CD14-positive monocyte (primary cell): ENCODE results near the gene CENPB. TPM values are rescaled to one million over a fixed set of nuclear protein-coding genes. Genes with fewer than 3 reads are reported as not detected.

Experiments used
- DNase-seq, 3 donors: peaks; one replicate each; pipeline ENCODE4 v3.0.0-alpha.2; 2011 to 2022
- H2AFZ ChIP-seq: 2 replicates; pipeline ENCODE4 v1.6.0; 2012; ENCODE audit warnings: mild to moderate bottlenecking, low read depth, low read length, inconsistent platforms; ENCODE audit not compliant: insufficient read depth, poor library complexity, severe bottlenecking
- H3K27ac ChIP-seq, 2 donors: 1 replicate in 1 of 2; 2 replicates in 1 of 2; pipeline ENCODE4 v1.5.1; 2012 to 2013; ENCODE audit warnings: low read length in 2 of 2, control low read depth in 1 of 2, inconsistent platforms in 1 of 2, low read depth in 1 of 2, mild to moderate bottlenecking in 1 of 2
- H3K27me3 ChIP-seq, 2 donors: one replicate each; pipeline versions ENCODE4 v1.6.0 to v1.6.1; 2011 to 2013; ENCODE audit warnings: low read length in 2 of 2; ENCODE audit not compliant: control insufficient read depth in 2 of 2, insufficient read depth in 2 of 2
- H3K36me3 ChIP-seq, 2 donors: replicated peaks in 1 of 2; 1 replicate in 1 of 2; 2 replicates in 1 of 2; pipeline versions ENCODE4 v1.5.1 to v1.6.1; 2012 to 2013; ENCODE audit warnings: low read length in 2 of 2, control low read depth in 1 of 2, inconsistent platforms in 1 of 2, mild to moderate bottlenecking in 1 of 2; ENCODE audit not compliant: insufficient read depth in 2 of 2, control insufficient read depth in 1 of 2
- H3K4me1 ChIP-seq, 2 donors: 1 replicate in 1 of 2; 2 replicates in 1 of 2; pipeline versions ENCODE4 v1.5.1 to v1.6.1; 2012 to 2013; ENCODE audit warnings: low read length in 2 of 2, control low read depth in 1 of 2, inconsistent platforms in 1 of 2, mild to moderate bottlenecking in 1 of 2, moderate library complexity in 1 of 2; ENCODE audit not compliant: insufficient read depth in 2 of 2, control insufficient read depth in 1 of 2
- H3K4me2 ChIP-seq: replicated peaks from 2 replicates; pipeline ENCODE3; 2012; ENCODE audit warnings: low read length, moderate library complexity, mild to moderate bottlenecking; ENCODE audit not compliant: poor library complexity, severe bottlenecking; ENCODE audit errors: extremely low read depth
- H3K4me3 ChIP-seq, 3 experiments: fragments of 200-600 bp in 1 of 3; sonication (generic) in 1 of 3; replicated peaks in 1 of 3; 1 replicate in 2 of 3; 2 replicates in 1 of 3; pipeline ENCODE4 v1.5.1; 2011 to 2013; ENCODE audit warnings: low read length in 3 of 3, mild to moderate bottlenecking in 3 of 3, control low read depth in 2 of 3, low read depth in 2 of 3, inconsistent platforms in 1 of 3, moderate library complexity in 1 of 3
- H3K79me2 ChIP-seq: 2 replicates; pipeline ENCODE4 v1.6.0; 2012; ENCODE audit warnings: mild to moderate bottlenecking, control low read depth, inconsistent platforms, low read length, moderate library complexity; ENCODE audit not compliant: insufficient read depth
- H3K9ac ChIP-seq: 2 replicates; pipeline ENCODE4 v1.6.0; 2017; ENCODE audit warnings: low read length, mild to moderate bottlenecking; ENCODE audit not compliant: insufficient read depth, poor library complexity, severe bottlenecking
- H3K9me3 ChIP-seq, 2 donors: replicated peaks in 1 of 2; 1 replicate in 1 of 2; 2 replicates in 1 of 2; pipeline versions ENCODE4 v1.5.1 to v1.6.1; 2012 to 2013; ENCODE audit warnings: low read length in 2 of 2, control low read depth in 1 of 2; ENCODE audit not compliant: control insufficient read depth in 1 of 2, insufficient read depth in 1 of 2
- H4K20me1 ChIP-seq: 2 replicates; pipeline ENCODE4 v1.6.0; 2012; ENCODE audit warnings: mild to moderate bottlenecking, low read length, control low read depth, moderate library complexity; ENCODE audit not compliant: insufficient read depth
- H3K27ac Mint-ChIP-seq, 7 donors: one replicate each; pipeline ENCODE4 v1.8.0; 2020; ENCODE audit warnings: mild to moderate bottlenecking in 7 of 7, mixed read lengths in 7 of 7, moderate library complexity in 6 of 7, inconsistent platforms in 2 of 7
- H3K27me3 Mint-ChIP-seq, 3 donors: one replicate each; pipeline ENCODE4 v1.8.0; 2021 to 2022; ENCODE audit warnings: low read depth in 3 of 3, mild to moderate bottlenecking in 3 of 3, mixed read lengths in 3 of 3, moderate library complexity in 3 of 3, inconsistent platforms in 1 of 3
- H3K36me3 Mint-ChIP-seq, 2 donors: one replicate each; pipeline ENCODE4 v1.8.0; 2020; ENCODE audit warnings: mixed read lengths in 2 of 2, inconsistent platforms in 1 of 2, mild to moderate bottlenecking in 1 of 2
- H3K4me1 Mint-ChIP-seq: one replicate; pipeline ENCODE4 v1.8.0; 2020; ENCODE audit warnings: mild to moderate bottlenecking, mixed read lengths
- H3K4me3 Mint-ChIP-seq, 2 donors: one replicate each; pipeline ENCODE4 v1.8.0; 2020; ENCODE audit warnings: mild to moderate bottlenecking in 2 of 2, mixed read lengths in 2 of 2, moderate library complexity in 1 of 2
- H3K9me3 Mint-ChIP-seq, 7 donors: one replicate each; pipeline ENCODE4 v1.8.0; 2020 to 2022; ENCODE audit warnings: mixed read lengths in 7 of 7, mild to moderate bottlenecking in 6 of 7, moderate library complexity in 6 of 7, inconsistent platforms in 2 of 7
- CTCF ChIP-seq: fragments of 200-600 bp; IDR thresholded peaks from one replicate; pipeline ENCODE4 v1.8.0; 2022; ENCODE audit warnings: antibody characterized with exemption, mild to moderate bottlenecking
- WGBS: methylation state at CpG from one replicate; pipeline ENCODE4 v1.1.5; 2013; ENCODE audit warnings: missing lambda C conversion rate; ENCODE audit not compliant: insufficient coverage; 5-methylcytosine and 5-hydroxymethylcytosine counted together
- intact Hi-C, 2 donors: fragments of 100-400 bp; cut with micrococcal nuclease; formaldehyde crosslinking; loops; one replicate each; pipeline versions ENCODE4 v1.15.0 to v1.15.1; 2023
- polyA plus RNA-seq, 3 donors: library from polyadenylated mRNA; depleted of rRNA in 1 of 3; unstranded in 2 of 3; stranded (reverse) in 1 of 3; fragments of 300-500 nt in 2 of 3; fragments of >200 nt in 1 of 3; fragmentation: Illumina TruSeq in 2 of 3; gene quantifications; 1 replicate in 2 of 3; 2 replicates in 1 of 3; pipeline ENCODE4 v1.2.3, GENCODE V29; 2012 to 2021

CENPB gene
- polyA plus RNA-seq, 3 donors: 1.1 to 18.9 (median 1.4) TPM

DNA sequence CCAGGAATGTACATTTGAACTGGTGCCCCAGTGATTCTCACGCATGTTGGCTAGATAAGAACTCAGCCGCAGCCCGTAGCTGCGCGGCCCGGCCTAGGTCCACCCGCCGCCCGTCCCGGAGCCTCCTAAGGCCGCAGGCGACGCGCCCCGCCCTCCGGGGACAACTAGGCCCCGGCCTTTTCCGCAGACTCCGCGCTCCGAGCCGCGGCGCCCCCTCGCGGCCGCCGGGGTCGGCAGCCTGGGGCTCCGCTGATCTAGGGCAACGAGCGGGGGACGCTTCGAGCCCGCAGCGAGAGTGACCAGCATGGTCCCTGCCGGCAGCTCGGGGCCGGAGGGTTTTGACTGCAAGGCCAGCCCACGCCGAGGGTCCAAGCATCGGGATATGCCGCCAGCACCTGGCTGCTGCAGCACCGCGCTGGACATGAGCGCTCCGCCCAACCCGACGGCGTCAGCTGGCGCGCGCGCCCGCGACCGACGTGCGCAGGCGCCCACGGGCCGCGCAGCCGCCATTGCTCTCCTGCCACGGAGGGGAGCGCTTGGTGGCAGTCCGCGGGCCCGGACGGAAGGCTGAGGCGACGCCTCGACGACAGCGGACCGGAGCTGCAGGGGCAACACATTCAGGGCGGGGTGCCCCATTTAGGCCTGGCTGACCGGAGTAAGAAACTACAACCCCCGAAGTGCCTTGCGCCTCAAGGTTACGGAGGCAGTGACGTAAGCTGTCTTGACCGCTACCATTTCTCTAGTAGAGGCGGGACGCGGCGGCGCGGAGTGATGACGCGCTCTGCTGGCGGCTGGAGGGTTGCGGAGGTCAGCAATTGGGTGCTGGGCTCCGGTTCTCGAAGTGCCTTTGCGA lies 33.7 kb upstream of the CENPB start, which contains the start of gene AP5S1:
Gene AP5S1, plus strand, starts transcription at position 500 of the 853 bp plus-strand sequence. CDS start 1,571 bp downstream, outside the sequence.
- H3K4me1 Mint-ChIP-seq: peaks cover 20% of the 10 kb centered on the region
- peaks cover 0 to 2% (median 0%) of the 10 kb centered on the region in 3 donors for H3K27me3 Mint-ChIP-seq
- H4K20me1 ChIP-seq: no peaks in the 10 kb centered on the region
- H2AFZ ChIP-seq: peak within 1 kb of the TSS; percentile 88
- peak within 1 kb of the TSS; percentile 87 to 97 for H3K27ac ChIP-seq
- H3K79me2 ChIP-seq: peaks cover 16% of the 10 kb centered on the region
- H3K27me3 ChIP-seq: no peaks in the 10 kb centered on the region
- TF ChIP-seq CTCF: peak; percentile 99
- peaks cover 29 to 36% of the 10 kb centered on the region in 2 donors for H3K36me3 Mint-ChIP-seq
- under 1% methylated on average over 95 of the region's 96 CpGs for WGBS
- H3K9ac ChIP-seq: peak within 1 kb of the TSS; percentile 94
- DNase-seq: peak; percentile 95 to 98 (median 96)
- H3K9me3 Mint-ChIP-seq: peaks cover 0 to 1% (median 0%) of the 10 kb centered on the region in 7 donors
- peak within 1 kb of the TSS; percentile 69 to 96 (median 87) for H3K4me3 ChIP-seq
- H3K4me2 ChIP-seq: peak within 1 kb of the TSS; percentile 77
- H3K9me3 ChIP-seq: no peaks in the 10 kb centered on the region
- intact Hi-C loops: loop anchor here (2.0 to 10.0 kb wide), 3 partner anchors 27 to 55 kb away; partner anchors contain the start of genes CENPB (in 2 of the 2), ADISSP (in 1 of the 2) and MAVS (in 1 of the 2)
- peaks cover 27 to 35% of the 10 kb centered on the region in 2 donors for H3K36me3 ChIP-seq
- H3K27ac Mint-ChIP-seq: peak within 1 kb of the TSS; percentile 95 to 99 (median 98)
- peak within 1 kb of the TSS; percentile 83 to 86 for H3K4me3 Mint-ChIP-seq
- peaks cover 18 to 30% of the 10 kb centered on the region in 2 donors for H3K4me1 ChIP-seq

DNA sequence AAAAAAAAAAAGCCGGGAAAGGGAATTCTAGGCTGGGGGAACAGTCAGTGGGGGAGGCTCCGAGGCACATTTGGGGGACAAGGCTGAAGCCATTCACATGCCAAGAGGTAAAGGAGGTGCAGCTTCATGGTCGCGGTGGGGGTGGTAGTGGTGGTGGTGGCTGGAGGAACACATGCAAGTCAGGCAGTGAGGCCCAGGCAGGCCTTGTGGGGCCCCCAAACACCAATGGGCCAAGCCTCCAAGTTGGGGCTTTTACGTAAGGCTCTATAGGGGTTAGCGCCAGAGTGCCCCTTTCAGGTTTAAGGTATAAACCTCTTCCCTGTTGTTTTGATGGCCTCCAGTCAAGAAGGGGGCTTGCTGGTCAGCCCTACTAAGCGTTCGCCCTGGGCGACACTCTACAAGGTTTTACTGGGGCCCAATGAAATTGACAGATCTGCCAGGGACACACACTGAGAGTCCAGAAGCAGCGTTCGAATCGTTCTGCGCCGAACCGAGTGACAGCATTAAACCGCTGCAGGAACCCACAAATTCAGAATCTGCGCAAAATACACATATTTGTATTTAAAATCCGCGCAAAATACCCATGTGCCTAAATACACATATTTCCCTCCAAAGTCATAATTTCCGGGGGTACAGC lies 33.0 kb upstream of the CENPB start:
- Mint-ChIP-seq H3K36me3 (peaks cover 22 to 29% of the 10 kb centered on the region in 2 donors), H3K27me3 (peaks cover 0 to 3% (median 0%) of the 10 kb centered on the region in 3 donors), H3K4me3 (peak overlapping the region; percentile 61 to 86), H3K27ac (peak overlapping the region; percentile 80 to 97 (median 90)), H3K9me3 (peaks cover 0 to 1% (median 0%) of the 10 kb centered on the region in 7 donors), H3K4me1 (peaks cover 21% of the 10 kb centered on the region)
- Histone ChIP-seq H3K4me2 (peak overlapping the region; percentile 77), H4K20me1 (no peaks in the 10 kb centered on the region), H3K36me3 (peaks cover 22 to 28% of the 10 kb centered on the region in 2 donors), H3K79me2 (peaks cover 16% of the 10 kb centered on the region), H3K9ac (peak overlapping the region; percentile 94), H3K4me1 (peaks cover 18 to 30% of the 10 kb centered on the region in 2 donors), H3K27ac (peak overlapping the region; percentile 87 to 97), H2AFZ (peak overlapping the region; percentile 88), H3K4me3 (peak overlapping the region; percentile 69 to 96 (median 87)), H3K27me3 (no peaks in the 10 kb centered on the region), H3K9me3 (no peaks in the 10 kb centered on the region)
- 69% methylated on average over 15 of the region's 20 CpGs for WGBS
- TF ChIP-seq CTCF: no peak
- intact Hi-C loops: loop anchor here (2.0 to 10.0 kb wide), 3 partner anchors 27 to 55 kb away; partner anchors contain the start of genes ADISSP (in 2 of the 2), CENPB (in 2 of the 2) and MAVS (in 1 of the 2)
- no peak for DNase-seq
